A549 (cell line): ENCODE measurements around the gene ALDOA. TPM values are rescaled to one million over a fixed set of nuclear protein-coding genes. Genes with fewer than 3 reads are reported as not detected.
"Not testable (repeated sequence)": the region's sequence is repeated elsewhere in the genome, so short reads cannot be mapped to it uniquely, and the experiment has no call there.

Source experiments
- ATAC-seq, 2 experiments: fragments of 200-7000 bp in 1 of 2; fragments of >200 bp in 1 of 2; cut with Nextera tagmentation in 1 of 2; cut with Tn5 transposase in 1 of 2; 3 replicates each; pipeline versions ENCODE4 v1.8.0 to v1.9.1; 2018 to 2020; ENCODE audit warnings: mild to moderate bottlenecking in 1 of 2, moderate library complexity in 1 of 2
- CTCF ChIA-PET: fragments of 300-600 bp; sonication (Branson Sonifier 250); formaldehyde crosslinking; extraction: SDS; loops from one replicate; lab custom pipeline; 2021; ENCODE audit warnings: antibody characterized with exemption, inconsistent platforms; lab: Yijun Ruan, JAX
- POLR2A ChIA-PET: fragments of 350-600 bp; formaldehyde crosslinking; extraction: SDS; loops from one replicate; lab custom pipeline; 2021; ENCODE audit warnings: antibody characterized with exemption, inconsistent platforms; lab: Yijun Ruan, JAX
- DNase-seq, 2 experiments: peaks; one replicate each; pipeline versions ENCODE4 v3.0.0 to v3.0.0-alpha.2; 2011 to 2016; ENCODE audit warnings: low read depth in 1 of 2, low spot score in 1 of 2
- FAIRE-seq: peaks from 2 replicates; lab custom pipeline; 2011; peaks lifted over from hg19 to GRCh38; lab: Jason Lieb, UNC
- H3K27ac ChIP-seq, 2 experiments: fragments of >200 bp; sonication (Bioruptor Twin); formaldehyde crosslinking; 3 replicates each; pipeline ENCODE4 v1.5.1; 2016 to 2017
- H3K4me1 ChIP-seq: fragments of >200 bp; sonication (Bioruptor Twin); formaldehyde crosslinking; 3 replicates; pipeline ENCODE4 v1.6.1; 2016
- H3K4me2 ChIP-seq: fragments of >200 bp; sonication (Bioruptor Twin); formaldehyde crosslinking; 3 replicates; pipeline ENCODE4 v1.6.1; 2016
- H3K4me3 ChIP-seq: fragments of >200 bp; sonication (Bioruptor Twin); formaldehyde crosslinking; 3 replicates; pipeline ENCODE4 v1.5.1; 2016
- H3K9me3 ChIP-seq: fragments of >200 bp; sonication (Bioruptor Twin); formaldehyde crosslinking; 3 replicates; pipeline ENCODE4 v1.6.1; 2016
- CBX2 ChIP-seq: fragments of 200-600 bp; sonication (generic); IDR thresholded peaks from 2 replicates; pipeline ENCODE4 v1.6.1; 2016; ENCODE audit warnings: low read depth, mild to moderate bottlenecking, borderline replicate concordance
- CBX8 ChIP-seq: fragments of 200-600 bp; sonication (generic); IDR thresholded peaks from 2 replicates; pipeline ENCODE4 v1.6.1; 2016
- CEBPB ChIP-seq, 2 experiments: fragments of >200 bp in 1 of 2; sonication (Bioruptor Twin) in 1 of 2; formaldehyde crosslinking in 1 of 2; IDR thresholded peaks; 2 replicates each; pipeline ENCODE4 v1.6.1; 2012 to 2016
- EHMT2 ChIP-seq: fragments of 200-600 bp; sonication (generic); IDR thresholded peaks from 2 replicates; pipeline ENCODE4 v1.6.1; 2016; ENCODE audit warnings: antibody characterized with exemption, low read depth, mild to moderate bottlenecking, moderate library complexity
- ESRRA ChIP-seq: fragments of 150-350 bp; IDR thresholded peaks from 2 replicates; pipeline ENCODE4 v1.6.1; 2014; ENCODE audit warnings: mild to moderate bottlenecking, low read length, borderline replicate concordance
- FOSB ChIP-seq: fragments of 250-450 bp; sonication (Bioruptor Pico); IDR thresholded peaks from 2 replicates; pipeline ENCODE4 v1.5.0; 2020; ENCODE audit warnings: mild to moderate bottlenecking, moderate library complexity
- FOXS1 ChIP-seq: fragments of 250-450 bp; sonication (Bioruptor Pico); IDR thresholded peaks from 2 replicates; pipeline ENCODE4 v1.5.0; 2020; ENCODE audit warnings: mild to moderate bottlenecking, moderate library complexity
- HDAC2 ChIP-seq: fragments of 200-600 bp; sonication (generic); IDR thresholded peaks from 2 replicates; pipeline ENCODE4 v1.6.1; 2016
- HEYL ChIP-seq: fragments of 250-450 bp; sonication (Bioruptor Pico); IDR thresholded peaks from 2 replicates; pipeline ENCODE4 v1.8.0; 2021; ENCODE audit warnings: mild to moderate bottlenecking, moderate library complexity
- HOXB13 ChIP-seq: fragments of 250-450 bp; sonication (Bioruptor Pico); IDR thresholded peaks from 2 replicates; pipeline ENCODE4 v1.5.0; 2020; ENCODE audit warnings: low read depth, mild to moderate bottlenecking, moderate library complexity
- JUNB ChIP-seq: fragments of >200 bp; sonication (Bioruptor Twin); formaldehyde crosslinking; IDR thresholded peaks from 2 replicates; pipeline ENCODE4 v1.6.1; 2016
- KDM1A ChIP-seq: fragments of 200-600 bp; sonication (generic); IDR thresholded peaks from 2 replicates; pipeline ENCODE4 v1.6.1; 2016; ENCODE audit warnings: low read depth, mild to moderate bottlenecking
- MAFK ChIP-seq: fragments of 450-650 bp; IDR thresholded peaks from 2 replicates; pipeline ENCODE4 v1.6.1; 2014; ENCODE audit not compliant: partially characterized antibody
- MAZ ChIP-seq: fragments of 150-350 bp; IDR thresholded peaks from 2 replicates; pipeline ENCODE4 v1.6.1; 2014; ENCODE audit warnings: antibody characterized with exemption, low read depth, low read length, borderline replicate concordance
- NR3C1 ChIP-seq: fragments of >200 bp; sonication (Bioruptor Twin); formaldehyde crosslinking; IDR thresholded peaks from 3 replicates; pipeline ENCODE4 v1.6.1; 2017
- RCOR1 ChIP-seq: fragments of 150-350 bp; IDR thresholded peaks from 2 replicates; pipeline ENCODE4 v1.6.1; 2014; ENCODE audit warnings: antibody characterized with exemption, low read length, low read depth
- TFCP2L1 ChIP-seq: fragments of 250-450 bp; sonication (Bioruptor Pico); IDR thresholded peaks from 2 replicates; pipeline ENCODE4 v1.5.0; 2021; ENCODE audit warnings: mild to moderate bottlenecking
- TP53 ChIP-seq: fragments of 250-450 bp; sonication (Bioruptor Pico); IDR thresholded peaks from 2 replicates; pipeline ENCODE4 v1.5.0; 2021; ENCODE audit warnings: mild to moderate bottlenecking, moderate library complexity
- WGBS: methylation state at CpG from one replicate; pipeline ENCODE4 v1.1.6; 2017; ENCODE audit errors: missing lambda C conversion rate; 5-methylcytosine and 5-hydroxymethylcytosine counted together
- polyA plus RNA-seq, 4 experiments: library from polyadenylated mRNA; depleted of rRNA in 3 of 4; stranded (reverse); fragments of >200 nt; fragmentation: RNase III in 1 of 4; extraction: RNeasy Plus Mini Kit Qiagen cat#74134 plus additional on column Dnase treatment in 1 of 4; gene quantifications; 2 replicates in 3 of 4; 3 replicates in 1 of 4; pipeline ENCODE4 v1.2.3, GENCODE V29; 2011 to 2017
- TF ChIP-seq, protein P1 (sequence below): fragments of 150-350 bp; IDR thresholded peaks from 2 replicates; pipeline ENCODE4 v1.6.1; 2014; ENCODE audit warnings: low read depth, mild to moderate bottlenecking, low read length
- TF ChIP-seq, protein P2 (sequence below): fragments of 200-600 bp; sonication (generic); IDR thresholded peaks from 2 replicates; pipeline ENCODE4 v1.6.1; 2016; ENCODE audit warnings: antibody characterized with exemption, mild to moderate bottlenecking, moderate library complexity
- TF ChIP-seq, protein P3 (sequence below): fragments of >200 bp; sonication (Bioruptor Twin); formaldehyde crosslinking; IDR thresholded peaks from 3 replicates; pipeline ENCODE4 v1.5.1; 2016
- TF ChIP-seq, protein P4 (sequence below): fragments of >200 bp; sonication (Bioruptor Twin); formaldehyde crosslinking; IDR thresholded peaks from 2 replicates; pipeline ENCODE4 v1.6.1; 2016
- TF ChIP-seq, protein P5 (sequence below): IDR thresholded peaks from 2 replicates; pipeline ENCODE4 v1.6.1; 2012
- TF ChIP-seq, protein P6 (sequence below): fragments of 250-450 bp; sonication (Bioruptor Pico); IDR thresholded peaks from 2 replicates; pipeline ENCODE4 v1.5.0; 2020; ENCODE audit warnings: low read depth, mild to moderate bottlenecking, moderate library complexity

ALDOA gene
- polyA plus RNA-seq, 2 of the 4 experiments (the other 2 are of a cell fraction): 741 to 1,286 TPM

DNA sequence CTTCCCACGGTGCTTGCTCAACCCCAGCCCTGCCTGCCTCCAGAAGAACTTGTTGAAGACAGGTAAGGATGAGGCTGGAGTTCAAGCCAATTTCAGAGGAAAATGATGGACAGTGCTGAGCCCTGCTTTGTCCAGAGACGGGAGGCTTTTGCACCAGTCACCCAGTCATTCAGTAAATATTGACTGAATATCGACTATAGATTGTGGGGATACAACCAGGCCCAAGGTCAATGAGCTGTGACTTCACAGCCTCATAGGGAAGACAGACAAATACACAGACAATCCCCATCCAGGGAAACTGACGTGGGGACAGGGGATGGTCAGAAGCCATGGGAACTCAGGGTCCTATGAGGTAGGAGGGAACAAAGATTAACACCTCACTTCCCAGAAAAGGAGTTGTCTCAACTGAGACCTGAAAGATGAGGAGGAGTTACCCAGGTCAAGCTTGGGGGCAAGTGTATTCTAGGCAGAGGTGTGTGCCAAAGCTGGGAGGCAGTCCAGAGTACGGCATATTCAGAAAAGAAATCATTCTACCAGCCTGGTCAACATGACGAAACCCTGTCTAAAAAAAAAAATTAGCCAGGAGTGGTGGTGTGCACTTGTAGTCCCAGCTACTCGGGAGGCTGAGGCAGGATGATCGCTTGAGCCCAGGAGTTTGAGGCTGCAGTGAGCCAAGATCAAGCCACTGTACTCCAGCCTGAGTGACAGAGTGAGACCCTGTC lies 48.8 kb upstream of the ALDOA start:
- H3K4me3 ChIP-seq: no peak overlapping the region
- no peaks in the 10 kb centered on the region for H3K4me1 ChIP-seq
- H3K4me2 ChIP-seq: no peak overlapping the region
- DNase-seq (no peak), FAIRE-seq (no peak), ATAC-seq (no peak)
- no peak overlapping the region for H3K27ac ChIP-seq
- ChIA-PET POLR2A (no interaction called here), CTCF (interaction anchor here (0.6 to 4.1 kb wide), 5 partner anchors 11 to 201 kb away, joined by 3 to 26 read pairs (median 3); partner anchors contain the start of genes PAGR1 and TMEM219)
- TF ChIP-seq, protein P1, sequence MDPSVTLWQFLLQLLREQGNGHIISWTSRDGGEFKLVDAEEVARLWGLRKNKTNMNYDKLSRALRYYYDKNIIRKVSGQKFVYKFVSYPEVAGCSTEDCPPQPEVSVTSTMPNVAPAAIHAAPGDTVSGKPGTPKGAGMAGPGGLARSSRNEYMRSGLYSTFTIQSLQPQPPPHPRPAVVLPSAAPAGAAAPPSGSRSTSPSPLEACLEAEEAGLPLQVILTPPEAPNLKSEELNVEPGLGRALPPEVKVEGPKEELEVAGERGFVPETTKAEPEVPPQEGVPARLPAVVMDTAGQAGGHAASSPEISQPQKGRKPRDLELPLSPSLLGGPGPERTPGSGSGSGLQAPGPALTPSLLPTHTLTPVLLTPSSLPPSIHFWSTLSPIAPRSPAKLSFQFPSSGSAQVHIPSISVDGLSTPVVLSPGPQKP: no peak
- TF ChIP-seq HEYL (no peak), EHMT2 (no peak), JUNB (no peak), FOXS1 (CRISPR knock-in tag) (no peak), NR3C1 (no peak), FOSB (CRISPR knock-in tag) (no peak), ESRRA (no peak), CEBPB (IDR thresholded peaks at IDR 0.05) (no peak), CBX8 (no peak), RCOR1 (no peak), HOXB13 (CRISPR knock-in tag) (no peak)
- TF ChIP-seq, protein P2, sequence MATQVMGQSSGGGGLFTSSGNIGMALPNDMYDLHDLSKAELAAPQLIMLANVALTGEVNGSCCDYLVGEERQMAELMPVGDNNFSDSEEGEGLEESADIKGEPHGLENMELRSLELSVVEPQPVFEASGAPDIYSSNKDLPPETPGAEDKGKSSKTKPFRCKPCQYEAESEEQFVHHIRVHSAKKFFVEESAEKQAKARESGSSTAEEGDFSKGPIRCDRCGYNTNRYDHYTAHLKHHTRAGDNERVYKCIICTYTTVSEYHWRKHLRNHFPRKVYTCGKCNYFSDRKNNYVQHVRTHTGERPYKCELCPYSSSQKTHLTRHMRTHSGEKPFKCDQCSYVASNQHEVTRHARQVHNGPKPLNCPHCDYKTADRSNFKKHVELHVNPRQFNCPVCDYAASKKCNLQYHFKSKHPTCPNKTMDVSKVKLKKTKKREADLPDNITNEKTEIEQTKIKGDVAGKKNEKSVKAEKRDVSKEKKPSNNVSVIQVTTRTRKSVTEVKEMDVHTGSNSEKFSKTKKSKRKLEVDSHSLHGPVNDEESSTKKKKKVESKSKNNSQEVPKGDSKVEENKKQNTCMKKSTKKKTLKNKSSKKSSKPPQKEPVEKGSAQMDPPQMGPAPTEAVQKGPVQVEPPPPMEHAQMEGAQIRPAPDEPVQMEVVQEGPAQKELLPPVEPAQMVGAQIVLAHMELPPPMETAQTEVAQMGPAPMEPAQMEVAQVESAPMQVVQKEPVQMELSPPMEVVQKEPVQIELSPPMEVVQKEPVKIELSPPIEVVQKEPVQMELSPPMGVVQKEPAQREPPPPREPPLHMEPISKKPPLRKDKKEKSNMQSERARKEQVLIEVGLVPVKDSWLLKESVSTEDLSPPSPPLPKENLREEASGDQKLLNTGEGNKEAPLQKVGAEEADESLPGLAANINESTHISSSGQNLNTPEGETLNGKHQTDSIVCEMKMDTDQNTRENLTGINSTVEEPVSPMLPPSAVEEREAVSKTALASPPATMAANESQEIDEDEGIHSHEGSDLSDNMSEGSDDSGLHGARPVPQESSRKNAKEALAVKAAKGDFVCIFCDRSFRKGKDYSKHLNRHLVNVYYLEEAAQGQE: no peak
- 54% methylated on average over 8 of the region's 8 CpGs for WGBS
- H3K9me3 ChIP-seq: no peaks in the 10 kb centered on the region

DNA sequence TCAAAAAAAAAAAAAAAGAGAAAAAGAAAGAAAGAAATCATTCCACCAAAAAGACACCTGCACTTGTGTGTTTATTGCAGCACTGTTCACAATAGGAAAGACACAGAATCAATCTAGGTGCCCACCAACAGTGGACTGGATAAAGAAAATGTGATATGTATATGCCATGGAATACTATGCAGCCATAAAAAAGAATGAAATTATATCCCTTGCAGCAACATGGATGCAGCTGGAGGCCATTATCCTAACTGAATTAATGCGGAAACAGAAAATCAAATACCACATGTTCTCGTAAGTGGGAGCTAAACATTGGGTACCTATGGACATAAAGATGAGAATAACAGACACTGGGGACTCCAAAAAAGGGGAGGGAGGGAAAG lies 48.3 kb upstream of the ALDOA start:
- ChIA-PET CTCF (interaction anchor here (0.6 to 4.1 kb wide), 4 partner anchors 11 to 209 kb away, joined by 3 to 26 read pairs (median 10); partner anchors contain the start of gene TMEM219), POLR2A (no interaction called here)
- no peak for FAIRE-seq
- Histone ChIP-seq H3K4me1 (no peaks in the 10 kb centered on the region), H3K4me3 (no peak overlapping the region), H3K27ac (no peak overlapping the region), H3K4me2 (no peak overlapping the region), H3K9me3 (no peaks in the 10 kb centered on the region)
- DNase-seq: no peak
- ATAC-seq: no peak
- TF ChIP-seq CBX2: no peak
- TF ChIP-seq TFCP2L1 (CRISPR knock-in tag): no peak
- TF ChIP-seq, protein P3, sequence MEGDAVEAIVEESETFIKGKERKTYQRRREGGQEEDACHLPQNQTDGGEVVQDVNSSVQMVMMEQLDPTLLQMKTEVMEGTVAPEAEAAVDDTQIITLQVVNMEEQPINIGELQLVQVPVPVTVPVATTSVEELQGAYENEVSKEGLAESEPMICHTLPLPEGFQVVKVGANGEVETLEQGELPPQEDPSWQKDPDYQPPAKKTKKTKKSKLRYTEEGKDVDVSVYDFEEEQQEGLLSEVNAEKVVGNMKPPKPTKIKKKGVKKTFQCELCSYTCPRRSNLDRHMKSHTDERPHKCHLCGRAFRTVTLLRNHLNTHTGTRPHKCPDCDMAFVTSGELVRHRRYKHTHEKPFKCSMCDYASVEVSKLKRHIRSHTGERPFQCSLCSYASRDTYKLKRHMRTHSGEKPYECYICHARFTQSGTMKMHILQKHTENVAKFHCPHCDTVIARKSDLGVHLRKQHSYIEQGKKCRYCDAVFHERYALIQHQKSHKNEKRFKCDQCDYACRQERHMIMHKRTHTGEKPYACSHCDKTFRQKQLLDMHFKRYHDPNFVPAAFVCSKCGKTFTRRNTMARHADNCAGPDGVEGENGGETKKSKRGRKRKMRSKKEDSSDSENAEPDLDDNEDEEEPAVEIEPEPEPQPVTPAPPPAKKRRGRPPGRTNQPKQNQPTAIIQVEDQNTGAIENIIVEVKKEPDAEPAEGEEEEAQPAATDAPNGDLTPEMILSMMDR: no peak
- TF ChIP-seq KDM1A: no peak
- TF ChIP-seq, protein P4, sequence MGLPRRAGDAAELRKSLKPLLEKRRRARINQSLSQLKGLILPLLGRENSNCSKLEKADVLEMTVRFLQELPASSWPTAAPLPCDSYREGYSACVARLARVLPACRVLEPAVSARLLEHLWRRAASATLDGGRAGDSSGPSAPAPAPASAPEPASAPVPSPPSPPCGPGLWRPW: no peak
- TF ChIP-seq, protein P5, sequence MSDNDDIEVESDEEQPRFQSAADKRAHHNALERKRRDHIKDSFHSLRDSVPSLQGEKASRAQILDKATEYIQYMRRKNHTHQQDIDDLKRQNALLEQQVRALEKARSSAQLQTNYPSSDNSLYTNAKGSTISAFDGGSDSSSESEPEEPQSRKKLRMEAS: no peak
- no peak for TF ChIP-seq MAZ
- no peak for TF ChIP-seq EHMT2
- TF ChIP-seq, protein P6, sequence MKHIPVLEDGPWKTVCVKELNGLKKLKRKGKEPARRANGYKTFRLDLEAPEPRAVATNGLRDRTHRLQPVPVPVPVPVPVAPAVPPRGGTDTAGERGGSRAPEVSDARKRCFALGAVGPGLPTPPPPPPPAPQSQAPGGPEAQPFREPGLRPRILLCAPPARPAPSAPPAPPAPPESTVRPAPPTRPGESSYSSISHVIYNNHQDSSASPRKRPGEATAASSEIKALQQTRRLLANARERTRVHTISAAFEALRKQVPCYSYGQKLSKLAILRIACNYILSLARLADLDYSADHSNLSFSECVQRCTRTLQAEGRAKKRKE (CRISPR knock-in tag): no peak
- no peak for TF ChIP-seq RCOR1
- TF ChIP-seq MAFK: no peak
- no peak for TF ChIP-seq HOXB13 (CRISPR knock-in tag)
- TF ChIP-seq JUNB: no peak
- no peak for TF ChIP-seq HDAC2
- no peak for TF ChIP-seq TP53 (CRISPR knock-in tag)
- WGBS: 99% methylated on average over 2 of the region's 2 CpGs

DNA sequence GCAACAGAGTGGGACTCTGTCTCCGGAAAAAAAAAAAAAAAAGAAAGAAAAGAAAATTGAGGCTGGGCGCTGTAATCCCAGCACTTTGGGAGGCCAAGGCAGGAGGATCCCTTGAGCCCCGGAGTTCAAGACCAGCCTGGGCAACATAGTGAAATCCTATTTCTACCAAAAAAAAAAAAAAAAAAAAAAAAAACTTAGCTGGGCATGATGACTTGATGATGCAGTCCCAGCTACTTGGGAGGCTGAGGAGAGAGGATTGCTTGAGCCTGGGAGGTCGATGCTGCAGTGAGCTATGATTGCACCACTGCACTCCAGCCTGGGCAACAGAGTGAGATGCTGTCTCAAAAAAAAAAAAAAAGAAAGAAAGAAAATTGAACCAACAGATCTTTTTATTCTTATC lies 47.6 kb upstream of the ALDOA start:
- H3K9me3 ChIP-seq, POLR2A ChIA-PET, ATAC-seq, FAIRE-seq, H3K4me2 ChIP-seq, DNase-seq, H3K4me1 ChIP-seq, H3K27ac ChIP-seq, H3K4me3 ChIP-seq: not testable (repeated sequence)
- WGBS: 53% methylated on average over 4 of the region's 4 CpGs
- CTCF ChIA-PET: interaction anchor here (1.2 to 4.1 kb wide), 6 partner anchors 12 to 210 kb away, joined by 3 to 26 read pairs (median 6); partner anchors contain the start of gene CDIPT
